Fibroblast of villous mesenchyme (primary cell): ENCODE measurements around the gene EEF2. TPM values are rescaled to one million over a fixed set of nuclear protein-coding genes. Genes with fewer than 3 reads are reported as not detected.

ENCODE experiments used
- DNase-seq: peaks from one replicate; pipeline ENCODE4 v3.0.0-alpha.2; 2010; ENCODE audit warnings: low read depth
- H3K4me3 ChIP-seq: 2 replicates; pipeline ENCODE4 v1.5.1; 2011; ENCODE audit warnings: low read depth, mild to moderate bottlenecking, low read length
- CTCF ChIP-seq: IDR thresholded peaks from 2 replicates; pipeline ENCODE4 v1.5.1; 2012; ENCODE audit warnings: low read depth, mild to moderate bottlenecking, low read length; ENCODE audit not compliant: insufficient read depth
- total RNA-seq: library from RNA; depleted of rRNA; stranded (reverse); fragments of >200 nt; gene quantifications from 2 replicates; pipeline ENCODE4 v1.2.3, GENCODE V29; 2012

Gene EEF2
- total RNA-seq, 1 donor = 1,932 TPM

GRCh38 chr19:3983542-3983914 is 1.7 kb downstream of the EEF2 start:
- TF ChIP-seq CTCF = no peak
- peak overlapping the region; percentile 100 for H3K4me3 ChIP-seq

GRCh38 chr19:3982701-3983541 is 2.3 kb downstream of the EEF2 start:
- DNase-seq = peak; percentile 58
- TF ChIP-seq CTCF = no peak
- H3K4me3 ChIP-seq = peak overlapping the region; percentile 100

More at GRCh38 chr19:3983542-3983914, 1.7 kb downstream of the EEF2 start:
- no peak for DNase-seq

GRCh38 chr19:3981736-3982681 is 3.3 kb downstream of the EEF2 start:
- no peak for TF ChIP-seq CTCF
- no peak overlapping the region for H3K4me3 ChIP-seq

GRCh38 chr19:3981373-3981735 is 3.9 kb downstream of the EEF2 start:
- no peak for TF ChIP-seq CTCF
- DNase-seq = no peak
- no peak overlapping the region for H3K4me3 ChIP-seq

More at GRCh38 chr19:3981736-3982681, 3.3 kb downstream of the EEF2 start:
- DNase-seq = no peak

GRCh38 chr19:3980353-3981251 is 4.7 kb downstream of the EEF2 start:
- no peak for TF ChIP-seq CTCF
- DNase-seq = no peak
- H3K4me3 ChIP-seq = no peak overlapping the region
